Keratinocyte (primary cell): Measurements from ENCODE around the gene COL1A2. TPM values are rescaled to one million over a fixed set of nuclear protein-coding genes. Genes with fewer than 3 reads are reported as not detected.

Source experiments
- DNase-seq: peaks from one replicate; pipeline ENCODE4 v3.0.0-alpha.2; 2011; ENCODE audit warnings: low read depth, missing footprints, low spot score
- FAIRE-seq: peaks from 2 replicates; lab custom pipeline; 2011; peaks lifted over from hg19 to GRCh38; lab: Jason Lieb, UNC
- H2AFZ ChIP-seq: 2 replicates; pipeline ENCODE4 v1.6.0; 2012; ENCODE audit warnings: low read length, control low read depth, inconsistent platforms; ENCODE audit not compliant: control insufficient read depth
- H3K27ac ChIP-seq: 2 replicates; pipeline ENCODE4 v1.5.1; 2011; ENCODE audit warnings: low read length; ENCODE audit not compliant: control insufficient read depth, insufficient read depth
- H3K27me3 ChIP-seq: 3 replicates; pipeline ENCODE4 v1.6.0; 2011; ENCODE audit warnings: low read length; ENCODE audit not compliant: control insufficient read depth, insufficient read depth; ENCODE audit errors: extremely low read depth
- H3K36me3 ChIP-seq, 2 experiments: 2 replicates in 1 of 2; 3 replicates in 1 of 2; pipeline ENCODE4 v1.5.1; 2011; ENCODE audit warnings: low read length in 2 of 2, mild to moderate bottlenecking in 1 of 2; ENCODE audit not compliant: control insufficient read depth in 2 of 2, insufficient read depth in 2 of 2; ENCODE audit errors: extremely low read depth in 1 of 2
- H3K4me1 ChIP-seq: 3 replicates; pipeline ENCODE4 v1.5.1; 2011; ENCODE audit warnings: low read length; ENCODE audit not compliant: control insufficient read depth, insufficient read depth; ENCODE audit errors: extremely low read depth
- H3K4me2 ChIP-seq: 3 replicates; pipeline ENCODE4 v1.6.0; 2011; ENCODE audit warnings: low read depth, low read length; ENCODE audit not compliant: control insufficient read depth, insufficient read depth; ENCODE audit errors: extremely low read depth
- H3K4me3 ChIP-seq, 3 experiments: fragments of 200-600 bp in 1 of 3; sonication (generic) in 1 of 3; 2 replicates in 2 of 3; 3 replicates in 1 of 3; pipeline ENCODE4 v1.5.1; 2011 to 2016; ENCODE audit warnings: low read length in 3 of 3, mild to moderate bottlenecking in 3 of 3, control low read depth in 2 of 3, inconsistent platforms in 1 of 3, low read depth in 1 of 3, mixed read lengths in 1 of 3, mixed run types in 1 of 3, moderate library complexity in 1 of 3; ENCODE audit not compliant: control insufficient read depth in 2 of 3, insufficient read depth in 2 of 3; ENCODE audit errors: extremely low read depth in 1 of 3
- H3K79me2 ChIP-seq: 2 replicates; pipeline ENCODE4 v1.6.0; 2012; ENCODE audit warnings: low read length; ENCODE audit not compliant: control insufficient read depth, insufficient read depth
- H3K9ac ChIP-seq: 3 replicates; pipeline ENCODE4 v1.6.0; 2011; ENCODE audit warnings: low read length; ENCODE audit not compliant: control insufficient read depth, insufficient read depth; ENCODE audit errors: extremely low read depth
- H3K9me1 ChIP-seq: 3 replicates; pipeline ENCODE4 v1.6.0; 2011; ENCODE audit warnings: low read length; ENCODE audit not compliant: control insufficient read depth, insufficient read depth; ENCODE audit errors: extremely low read depth
- H3K9me3 ChIP-seq: 2 replicates; pipeline ENCODE4 v1.5.1; 2012; ENCODE audit warnings: low read depth, low read length; ENCODE audit not compliant: control insufficient read depth
- H4K20me1 ChIP-seq: 3 replicates; pipeline ENCODE4 v1.6.0; 2011; ENCODE audit warnings: low read length; ENCODE audit not compliant: control insufficient read depth, insufficient read depth; ENCODE audit errors: extremely low read depth
- CTCF ChIP-seq, 3 experiments: IDR thresholded peaks in 1 of 3; conservative IDR thresholded peaks in 1 of 3; optimal IDR thresholded peaks in 1 of 3; 2 replicates in 2 of 3; 3 replicates in 1 of 3; pipeline versions ENCODE3 to v1.5.1; 2011; ENCODE audit warnings: low read length in 3 of 3, mild to moderate bottlenecking in 3 of 3, moderate library complexity in 2 of 3, control low read depth in 1 of 3, inconsistent platforms in 1 of 3; ENCODE audit not compliant: insufficient read depth in 2 of 3; ENCODE audit errors: extremely low read depth in 1 of 3
- EZH2 ChIP-seq: IDR thresholded peaks from one replicate; pipeline ENCODE4 v1.6.1; 2012; ENCODE audit warnings: inconsistent platforms, mild to moderate bottlenecking, low read length, moderate library complexity
- dilution Hi-C: fragments of 300-500 bp; cut with MboI; formaldehyde crosslinking; loops from one replicate; pipeline ENCODE4 v1.7.0; 2020; ENCODE audit warnings: low sequenced_read_pairs; ENCODE audit not compliant: extremely low pct_ligation_motif_present
- polyA plus RNA-seq, 5 experiments: library from polyadenylated mRNA; depleted of rRNA in 3 of 5; stranded (reverse) in 3 of 5; stranded (forward) in 1 of 5; unstranded in 1 of 5; fragments of >200 nt; gene quantifications; 1 replicate in 1 of 5; 2 replicates in 3 of 5; 3 replicates in 1 of 5; pipeline versions ENCODE4 v1.2.1 to v1.2.3, GENCODE V29; 2011 to 2012; ENCODE audit warnings: missing spikeins in 2 of 5, low read depth in 1 of 5, low replicate concordance in 1 of 5

Gene COL1A2
- polyA plus RNA-seq, 1 donor (not counting 4 experiments of a cell fraction or from before 2014, with no cell fraction given): 0.13 TPM

GRCh38 chr7:94393246-94394108 lies 1.2 kb upstream of the COL1A2 start:
- no peaks in the 10 kb centered on the region for H3K9me1 ChIP-seq
- no peak overlapping the region for H3K27ac ChIP-seq
- FAIRE-seq: no peak
- no peak for TF ChIP-seq CTCF (optimal IDR thresholded peaks at IDR 0.05 in 1 of 3, IDR thresholded peaks at IDR 0.05 in 1 of 3, conservative IDR thresholded peaks at IDR 0.05 in 1 of 3; ENCODE audit: extremely low read depth in 1 of 3, insufficient read depth in 2 of 3, low read length in 3 of 3)
- TF ChIP-seq EZH2: no peak
- dilution Hi-C loops: no loop called here
- H3K27me3 ChIP-seq: peaks cover 9% of the 10 kb centered on the region
- no peak overlapping the region for H3K4me2 ChIP-seq
- H3K4me3 ChIP-seq: no peak overlapping the region
- no peaks in the 10 kb centered on the region for H3K79me2 ChIP-seq
- H3K4me1 ChIP-seq: peaks cover 9% of the 10 kb centered on the region
- no peaks in the 10 kb centered on the region for H3K9me3 ChIP-seq
- no peak for DNase-seq
- H3K36me3 ChIP-seq: no peaks in the 10 kb centered on the region
- no peak overlapping the region for H2AFZ ChIP-seq
- H3K9ac ChIP-seq: no peak overlapping the region
- H4K20me1 ChIP-seq: no peaks in the 10 kb centered on the region

- Histone ChIP-seq H3K9ac (no peak overlapping the region), H3K27me3 (peaks cover 9% of the 10 kb centered on the region), H3K79me2 (no peaks in the 10 kb centered on the region), H3K4me1 (peaks cover 9% of the 10 kb centered on the region), H3K4me2 (no peak overlapping the region), H3K4me3 (no peak overlapping the region), H4K20me1 (no peaks in the 10 kb centered on the region), H3K27ac (no peak overlapping the region), H2AFZ (no peak overlapping the region), H3K9me3 (no peaks in the 10 kb centered on the region), H3K36me3 (no peaks in the 10 kb centered on the region), H3K9me1 (no peaks in the 10 kb centered on the region)
- TF ChIP-seq EZH2: no peak
- no peak for TF ChIP-seq CTCF (optimal IDR thresholded peaks at IDR 0.05 in 1 of 3, IDR thresholded peaks at IDR 0.05 in 1 of 3, conservative IDR thresholded peaks at IDR 0.05 in 1 of 3; ENCODE audit: extremely low read depth in 1 of 3, insufficient read depth in 2 of 3, low read length in 3 of 3)
- dilution Hi-C loops: no loop called here
- DNase-seq (no peak), FAIRE-seq (no peak)
These were observed 622 bp upstream of the COL1A2 start for GRCh38 chr7:94394109-94394436.
